ENCODE results near the gene CPSF7. TPM values are rescaled to one million over a fixed set of nuclear protein-coding genes. Genes with fewer than 3 reads are reported as not detected.
"Not testable (repeated sequence)": the region's sequence is repeated elsewhere in the genome, so short reads cannot be mapped to it uniquely, and the experiment has no call there.

Gene CPSF7
- total RNA-seq, 4 donors from 2014 or later = 38.9 to 180 (median 42.5) TPM

DNA sequence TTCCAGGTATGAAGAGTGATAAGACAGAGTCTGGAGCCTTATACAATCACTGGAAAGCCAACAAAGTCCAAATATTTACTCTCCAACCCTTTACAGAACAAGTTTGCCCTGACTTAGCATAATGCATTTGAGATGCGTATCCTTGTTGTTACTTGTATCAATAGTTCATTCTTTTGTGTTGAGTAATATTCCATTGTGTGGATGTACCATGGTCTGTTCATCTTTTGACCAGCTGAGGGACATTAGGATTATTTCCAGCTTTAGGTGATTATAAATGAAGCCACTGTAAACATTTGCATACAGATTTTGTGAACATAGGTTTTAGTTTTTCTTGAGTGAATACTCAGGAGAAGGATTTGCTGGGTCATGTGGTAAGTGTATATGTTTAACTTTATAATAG lies 9.8 kb upstream of the CPSF7 start:
- no peak overlapping the region for H3K4me3 ChIP-seq
- peaks cover under 1 to 19% of the 10 kb centered on the region in 2 donors for H3K4me1 ChIP-seq
- no peaks in the 10 kb centered on the region for H3K9me3 ChIP-seq
- no peaks in the 10 kb centered on the region for H3K27me3 ChIP-seq
- DNase-seq = no peak
- ATAC-seq = no peak
- intact Hi-C loops (cut with DNase I; ENCODE audit: low total_unique reads) (no loop called here), in situ Hi-C loops (cut with MboI; ENCODE audit: low sequenced_read_pairs in 4 of 4) (loop anchor here in 1 of 4 donors (10.0 kb wide), 1 partner anchor 75 kb away; no protein-coding TSS in a partner anchor)
- TF ChIP-seq, protein P1, sequence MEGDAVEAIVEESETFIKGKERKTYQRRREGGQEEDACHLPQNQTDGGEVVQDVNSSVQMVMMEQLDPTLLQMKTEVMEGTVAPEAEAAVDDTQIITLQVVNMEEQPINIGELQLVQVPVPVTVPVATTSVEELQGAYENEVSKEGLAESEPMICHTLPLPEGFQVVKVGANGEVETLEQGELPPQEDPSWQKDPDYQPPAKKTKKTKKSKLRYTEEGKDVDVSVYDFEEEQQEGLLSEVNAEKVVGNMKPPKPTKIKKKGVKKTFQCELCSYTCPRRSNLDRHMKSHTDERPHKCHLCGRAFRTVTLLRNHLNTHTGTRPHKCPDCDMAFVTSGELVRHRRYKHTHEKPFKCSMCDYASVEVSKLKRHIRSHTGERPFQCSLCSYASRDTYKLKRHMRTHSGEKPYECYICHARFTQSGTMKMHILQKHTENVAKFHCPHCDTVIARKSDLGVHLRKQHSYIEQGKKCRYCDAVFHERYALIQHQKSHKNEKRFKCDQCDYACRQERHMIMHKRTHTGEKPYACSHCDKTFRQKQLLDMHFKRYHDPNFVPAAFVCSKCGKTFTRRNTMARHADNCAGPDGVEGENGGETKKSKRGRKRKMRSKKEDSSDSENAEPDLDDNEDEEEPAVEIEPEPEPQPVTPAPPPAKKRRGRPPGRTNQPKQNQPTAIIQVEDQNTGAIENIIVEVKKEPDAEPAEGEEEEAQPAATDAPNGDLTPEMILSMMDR (IDR thresholded peaks at IDR 0.05 in 4 of 5, conservative IDR thresholded peaks at IDR 0.05 in 1 of 5) = no peak
- H3K27ac ChIP-seq = no peak overlapping the region
- peaks cover 6 to 39% of the 10 kb centered on the region in 2 donors for H3K36me3 ChIP-seq

GRCh38 chr11:61437496-61437895 lies 7.7 kb upstream of the CPSF7 start:
- ATAC-seq (no peak), DNase-seq (no peak)
- intact Hi-C loops (cut with DNase I; ENCODE audit: low total_unique reads) = no loop called here
- no peak for TF ChIP-seq POLR2A (IDR thresholded peaks at IDR 0.05)
- TF ChIP-seq, protein P1 (IDR thresholded peaks at IDR 0.05 in 4 of 5, conservative IDR thresholded peaks at IDR 0.05 in 1 of 5) = no peak
- in situ Hi-C loops (cut with MboI; ENCODE audit: low sequenced_read_pairs in 4 of 4) = no loop called here
- Histone ChIP-seq H3K27ac (no peak overlapping the region), H3K27me3 (no peaks in the 10 kb centered on the region), H3K4me1 (peaks cover 0 to 14% of the 10 kb centered on the region in 2 donors), H3K36me3 (peaks cover 6 to 39% of the 10 kb centered on the region in 2 donors), H3K4me3 (no peak overlapping the region), H3K9me3 (no peaks in the 10 kb centered on the region)

- H3K27me3 ChIP-seq; DNase-seq; in situ Hi-C loops (cut with MboI; ENCODE audit: low sequenced_read_pairs in 4 of 4); ATAC-seq; H3K9me3 ChIP-seq: not testable (repeated sequence)
- peak overlapping the region; percentile 90 to 98 (median 94) for H3K27ac ChIP-seq
- intact Hi-C loops (cut with DNase I; ENCODE audit: low total_unique reads) = loop anchor here (1.0 kb wide), 1 partner anchor 39 kb away; the partner anchor contains the start of gene TMEM216
- peaks cover 3 to 31% of the 10 kb centered on the region in 2 donors for H3K36me3 ChIP-seq
- H3K4me3 ChIP-seq = peak overlapping the region; percentile 73 to 89 (median 76)
- peaks cover 19 to 36% of the 10 kb centered on the region in 2 donors for H3K4me1 ChIP-seq
Measured at GRCh38 chr11:61430839-61431238, 1.1 kb upstream of the CPSF7 start.

DNA sequence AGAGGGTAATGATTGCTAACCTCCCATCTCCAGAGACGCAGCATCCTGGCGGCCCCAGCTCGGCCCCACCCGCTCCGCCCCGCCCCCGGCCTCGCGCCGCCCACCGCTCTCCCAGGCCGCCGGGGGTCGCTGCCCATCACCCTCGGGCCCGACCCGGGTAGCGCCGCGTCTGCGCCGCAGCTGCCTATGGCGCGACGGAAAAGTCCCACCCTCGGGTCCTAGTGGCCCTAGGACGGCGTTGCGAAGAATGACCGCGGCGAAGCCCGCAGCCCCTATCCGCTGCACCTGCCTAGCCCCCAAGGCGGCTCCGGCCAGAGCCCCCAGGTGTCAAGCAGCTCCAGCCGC lies 457 bp downstream of the CPSF7 start:
- no peak for TF ChIP-seq POLR2A (IDR thresholded peaks at IDR 0.05)
- TF ChIP-seq, protein P1 (IDR thresholded peaks at IDR 0.05 in 4 of 5, conservative IDR thresholded peaks at IDR 0.05 in 1 of 5) = peak in 2 of 5 experiments; percentile 13 to 37
- intact Hi-C loops (cut with DNase I; ENCODE audit: low total_unique reads) (loop anchor here (1.0 to 2.0 kb wide), 2 partner anchors 69 to 97 kb away; partner anchors contain the start of gene CYB561A3), in situ Hi-C loops (cut with MboI; ENCODE audit: low sequenced_read_pairs in 4 of 4) (no loop called here)
- Histone ChIP-seq H3K4me3 (peak overlapping the region; percentile 73 to 89 (median 76)), H3K36me3 (peaks cover 3 to 45% of the 10 kb centered on the region in 2 donors), H3K27me3 (no peaks in the 10 kb centered on the region), H3K9me3 (no peaks in the 10 kb centered on the region), H3K4me1 (peaks cover 19 to 30% of the 10 kb centered on the region in 2 donors), H3K27ac (peak overlapping the region; percentile 90 to 98 (median 94))
- ATAC-seq = peak; percentile 52 to 53
- peak in 1 of 2 donors; percentile 34 for DNase-seq

DNA sequence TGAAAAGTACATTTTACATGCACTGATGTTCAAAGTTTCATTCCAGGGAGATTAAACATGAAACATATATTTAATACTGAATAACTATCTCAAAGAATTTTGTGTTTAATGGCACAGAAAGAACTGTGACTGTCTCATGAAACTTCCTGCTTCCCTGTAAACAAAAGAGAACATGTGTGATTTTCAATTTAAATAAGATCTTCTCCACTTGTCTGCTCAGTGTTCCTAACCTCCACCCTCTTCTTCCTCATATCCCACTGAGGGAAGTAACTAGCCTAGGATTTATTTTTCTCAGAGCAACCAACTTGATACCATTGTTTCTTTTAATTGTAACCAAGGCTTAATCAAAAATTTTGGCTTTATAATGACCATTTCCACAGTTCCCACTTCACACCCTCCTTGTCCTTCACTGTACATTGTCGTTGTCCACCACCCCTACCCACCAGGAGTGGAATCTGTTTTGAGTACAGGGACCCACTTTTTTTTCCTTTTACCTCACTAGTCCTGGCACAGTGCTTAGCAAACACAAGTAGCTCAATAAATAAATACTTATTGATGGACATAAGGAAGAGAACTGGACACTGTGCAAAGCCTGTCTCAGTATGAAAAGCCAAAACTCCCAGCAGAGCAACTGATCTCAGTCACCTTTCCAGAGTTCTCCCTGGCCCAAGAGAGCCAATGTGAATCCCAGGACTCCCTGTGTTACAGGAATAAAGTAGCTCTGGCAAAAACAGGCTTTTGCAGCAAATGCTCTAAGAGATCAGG lies 4.2 kb downstream of the CPSF7 start:
- H3K36me3 ChIP-seq = peaks cover 3 to 77% of the 10 kb centered on the region in 2 donors
- no peak overlapping the region for H3K27ac ChIP-seq
- no peaks in the 10 kb centered on the region for H3K27me3 ChIP-seq
- intact Hi-C loops (cut with DNase I; ENCODE audit: low total_unique reads) (no loop called here), in situ Hi-C loops (cut with MboI; ENCODE audit: low sequenced_read_pairs in 4 of 4) (no loop called here)
- H3K4me1 ChIP-seq = peaks cover 12 to 15% of the 10 kb centered on the region in 2 donors
- no peaks in the 10 kb centered on the region for H3K9me3 ChIP-seq
- DNase-seq (no peak), ATAC-seq (no peak)
- TF ChIP-seq, protein P1 (IDR thresholded peaks at IDR 0.05 in 4 of 5, conservative IDR thresholded peaks at IDR 0.05 in 1 of 5) = no peak
- TF ChIP-seq POLR2A (IDR thresholded peaks at IDR 0.05) = no peak
- no peak overlapping the region for H3K4me3 ChIP-seq
